Urinary bladder (tissue), 4 donors: ENCODE results near the gene TNS2. TPM values are rescaled to one million over a fixed set of nuclear protein-coding genes. Genes with fewer than 3 reads are reported as not detected.
"Not testable (repeated sequence)": the region's sequence is repeated elsewhere in the genome, so short reads cannot be mapped to it uniquely, and the experiment has no call there.

Source experiments
- DNase-seq: peaks from one replicate; pipeline ENCODE4 v3.0.0-alpha.2; 2015; ENCODE audit errors: extremely low spot score
- H3K27ac ChIP-seq: one replicate; pipeline ENCODE4 v1.5.1; 2013; ENCODE audit warnings: low read depth, mild to moderate bottlenecking, moderate library complexity
- H3K36me3 ChIP-seq: one replicate; pipeline ENCODE4 v1.6.1; 2013; ENCODE audit warnings: mild to moderate bottlenecking, moderate library complexity; ENCODE audit not compliant: insufficient read depth
- H3K4me1 ChIP-seq: one replicate; pipeline ENCODE4 v1.6.1; 2013; ENCODE audit warnings: mild to moderate bottlenecking, moderate library complexity; ENCODE audit not compliant: insufficient read depth
- H3K4me3 ChIP-seq: one replicate; pipeline ENCODE4 v1.5.1; 2013; ENCODE audit warnings: low read depth, low read length
- WGBS: extraction: QIAGEN DNeasy Blood & Tissue Kit; methylation state at CpG from one replicate; pipeline ENCODE4 v1.1.7; 2013; 5-methylcytosine and 5-hydroxymethylcytosine counted together
- polyA plus RNA-seq: library from polyadenylated mRNA; stranded (reverse); fragments of 200-250 nt; gene quantifications from one replicate; pipeline ENCODE4 v1.2.3, GENCODE V29; 2013
- total RNA-seq: library from RNA; depleted of rRNA; stranded (reverse); fragments of >200 nt; gene quantifications from one replicate; pipeline ENCODE4 v1.2.3, GENCODE V29; 2014
- donor health status: healthy with polysubstance abuse.
- donor health status: healthy.

The TNS2 gene, protein sequence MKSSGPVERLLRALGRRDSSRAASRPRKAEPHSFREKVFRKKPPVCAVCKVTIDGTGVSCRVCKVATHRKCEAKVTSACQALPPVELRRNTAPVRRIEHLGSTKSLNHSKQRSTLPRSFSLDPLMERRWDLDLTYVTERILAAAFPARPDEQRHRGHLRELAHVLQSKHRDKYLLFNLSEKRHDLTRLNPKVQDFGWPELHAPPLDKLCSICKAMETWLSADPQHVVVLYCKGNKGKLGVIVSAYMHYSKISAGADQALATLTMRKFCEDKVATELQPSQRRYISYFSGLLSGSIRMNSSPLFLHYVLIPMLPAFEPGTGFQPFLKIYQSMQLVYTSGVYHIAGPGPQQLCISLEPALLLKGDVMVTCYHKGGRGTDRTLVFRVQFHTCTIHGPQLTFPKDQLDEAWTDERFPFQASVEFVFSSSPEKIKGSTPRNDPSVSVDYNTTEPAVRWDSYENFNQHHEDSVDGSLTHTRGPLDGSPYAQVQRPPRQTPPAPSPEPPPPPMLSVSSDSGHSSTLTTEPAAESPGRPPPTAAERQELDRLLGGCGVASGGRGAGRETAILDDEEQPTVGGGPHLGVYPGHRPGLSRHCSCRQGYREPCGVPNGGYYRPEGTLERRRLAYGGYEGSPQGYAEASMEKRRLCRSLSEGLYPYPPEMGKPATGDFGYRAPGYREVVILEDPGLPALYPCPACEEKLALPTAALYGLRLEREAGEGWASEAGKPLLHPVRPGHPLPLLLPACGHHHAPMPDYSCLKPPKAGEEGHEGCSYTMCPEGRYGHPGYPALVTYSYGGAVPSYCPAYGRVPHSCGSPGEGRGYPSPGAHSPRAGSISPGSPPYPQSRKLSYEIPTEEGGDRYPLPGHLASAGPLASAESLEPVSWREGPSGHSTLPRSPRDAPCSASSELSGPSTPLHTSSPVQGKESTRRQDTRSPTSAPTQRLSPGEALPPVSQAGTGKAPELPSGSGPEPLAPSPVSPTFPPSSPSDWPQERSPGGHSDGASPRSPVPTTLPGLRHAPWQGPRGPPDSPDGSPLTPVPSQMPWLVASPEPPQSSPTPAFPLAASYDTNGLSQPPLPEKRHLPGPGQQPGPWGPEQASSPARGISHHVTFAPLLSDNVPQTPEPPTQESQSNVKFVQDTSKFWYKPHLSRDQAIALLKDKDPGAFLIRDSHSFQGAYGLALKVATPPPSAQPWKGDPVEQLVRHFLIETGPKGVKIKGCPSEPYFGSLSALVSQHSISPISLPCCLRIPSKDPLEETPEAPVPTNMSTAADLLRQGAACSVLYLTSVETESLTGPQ (N-terminal part only)
- total RNA-seq (57.9 TPM), polyA plus RNA-seq (178 TPM)

DNA sequence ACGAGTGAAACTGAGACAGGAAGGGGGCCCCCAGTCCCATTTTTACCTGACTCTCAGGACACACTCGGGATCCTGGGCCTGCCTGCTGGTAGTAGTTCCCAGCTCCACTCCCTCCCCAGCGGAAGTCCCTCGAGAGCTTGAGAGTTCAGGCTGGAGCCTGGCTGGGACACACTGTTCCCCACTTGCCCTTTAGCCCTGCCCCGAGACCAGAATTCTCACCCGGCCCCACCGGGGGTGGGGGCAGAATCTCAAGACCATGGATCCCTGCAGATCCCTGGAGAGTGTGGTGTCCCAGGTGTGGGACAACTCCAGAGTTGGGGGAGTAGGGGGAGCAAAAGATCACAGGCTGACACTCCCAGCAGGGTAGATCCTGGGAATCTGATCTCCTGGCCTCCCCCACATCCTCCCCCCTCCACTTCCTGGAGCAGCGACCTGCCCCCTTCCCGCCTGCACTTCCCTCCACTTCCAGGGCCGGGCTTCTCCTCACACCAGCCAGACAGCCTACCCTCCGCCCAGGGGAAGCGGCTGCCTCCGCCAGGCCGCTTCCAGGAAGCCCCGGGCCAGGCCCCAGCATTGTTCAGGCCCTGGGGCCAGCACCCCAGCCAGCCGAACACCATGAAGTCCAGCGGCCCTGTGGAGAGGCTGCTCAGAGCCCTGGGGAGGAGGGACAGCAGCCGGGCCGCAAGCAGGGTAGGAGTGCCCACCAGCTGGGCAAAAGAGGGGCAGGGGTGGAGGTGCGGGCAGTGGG, at the start of gene TNS2:
Gene TNS2, plus strand, starts transcription at position 495 of the 748 bp plus-strand sequence. Its CDS starts 121 bp downstream, at position 616.
- Histone ChIP-seq H3K36me3 (no peaks in the 10 kb centered on the region), H3K4me3 (peak within 1 kb of the TSS; percentile 59), H3K27ac (peak within 1 kb of the TSS; percentile 86), H3K4me1 (no peaks in the 10 kb centered on the region)
- 20% methylated on average over 20 of the region's 20 CpGs for WGBS
- no peak for DNase-seq

DNA sequence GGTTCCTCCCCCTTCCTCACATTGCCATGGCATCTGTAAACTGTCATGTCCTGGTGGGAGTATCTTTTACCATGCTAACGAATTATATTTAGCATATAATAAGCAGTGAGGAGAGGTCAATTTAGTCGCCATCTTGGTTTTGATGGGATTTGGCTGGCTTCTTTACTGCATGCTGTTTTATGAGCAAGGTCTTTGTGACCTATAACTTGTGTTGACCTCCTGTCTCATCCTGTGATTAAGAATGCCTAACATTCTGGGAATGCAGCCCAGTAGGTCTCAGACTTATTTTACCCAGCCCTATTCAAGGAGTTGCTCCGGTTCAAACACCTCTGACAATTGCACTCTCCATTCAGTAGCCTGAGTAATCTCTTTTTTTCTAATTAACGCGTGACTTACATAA, 45.7 kb upstream of the TNS2 start:
- Histone ChIP-seq H3K36me3 (no peaks in the 10 kb centered on the region), H3K4me1 (no peaks in the 10 kb centered on the region), H3K4me3 (no peak overlapping the region), H3K27ac (no peak overlapping the region)
- WGBS: 29% methylated on average over 5 of the region's 5 CpGs
- DNase-seq: no peak

DNA sequence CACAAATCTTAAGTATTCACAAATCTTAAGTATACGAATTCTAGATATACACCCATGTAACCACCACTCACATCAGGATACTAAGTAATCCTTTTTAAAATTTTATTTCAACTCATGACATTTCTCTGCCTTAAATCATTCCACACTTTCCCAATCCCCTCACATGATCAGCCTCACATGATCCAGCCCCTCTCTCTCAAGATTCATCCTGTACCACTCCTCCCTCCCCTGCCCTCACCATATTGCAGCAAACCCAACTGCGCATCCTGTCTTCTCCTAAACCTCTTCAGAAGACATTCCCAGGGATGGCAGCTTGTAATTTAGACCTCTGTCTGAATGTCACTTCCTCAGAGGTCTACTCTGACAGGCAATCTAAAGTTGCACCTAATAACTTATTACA, 45.3 kb upstream of the TNS2 start:
- no peak overlapping the region for H3K27ac ChIP-seq
- H3K4me3 ChIP-seq: no peak overlapping the region
- no peak for DNase-seq
- no peaks in the 10 kb centered on the region for H3K36me3 ChIP-seq
- 58% methylated on average over 2 of the region's 2 CpGs for WGBS
- H3K4me1 ChIP-seq: no peaks in the 10 kb centered on the region

DNA sequence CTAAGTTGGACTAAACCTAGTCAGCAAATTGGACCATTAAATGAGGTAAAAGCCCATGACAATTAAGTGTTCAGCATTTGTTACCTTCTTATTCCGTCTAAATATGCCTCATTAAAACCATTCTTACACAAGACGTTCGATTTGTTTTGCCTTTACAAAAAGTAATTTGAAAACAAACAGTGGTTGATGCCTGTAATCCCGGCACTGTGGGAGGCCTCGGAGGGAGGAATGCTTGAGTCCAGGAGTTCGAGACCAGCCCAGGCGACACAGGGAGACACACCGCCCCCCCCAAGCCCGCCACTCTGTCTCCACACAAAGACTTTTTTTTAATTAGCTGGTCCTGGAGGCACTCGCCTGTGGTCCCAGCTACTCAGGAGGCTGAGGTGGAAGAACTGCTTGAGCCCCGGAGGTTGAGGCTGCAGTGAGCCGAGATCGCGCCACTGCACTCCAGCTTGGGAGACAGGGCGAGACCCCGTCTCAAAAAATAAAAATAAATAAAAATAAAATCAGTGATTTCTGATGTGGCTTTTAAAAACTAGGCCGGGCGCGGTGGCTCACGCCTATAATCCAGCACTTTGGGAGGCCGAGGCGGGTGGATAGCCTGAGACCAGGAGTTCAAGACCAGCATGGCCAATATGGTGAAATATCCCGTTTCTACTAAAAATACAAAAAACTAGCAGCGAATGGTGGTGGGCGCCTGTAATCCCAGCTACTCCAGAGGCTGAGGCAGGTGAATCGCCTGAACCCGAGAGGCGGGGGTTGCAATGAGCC, 44.5 kb upstream of the TNS2 start:
- no peak for DNase-seq
- H3K4me3 ChIP-seq: peak overlapping the region; percentile 26
- WGBS: 13% methylated on average over 28 of the region's 28 CpGs
- H3K4me1 ChIP-seq: no peaks in the 10 kb centered on the region
- H3K36me3 ChIP-seq: no peaks in the 10 kb centered on the region
- H3K27ac ChIP-seq: no peak overlapping the region

DNA sequence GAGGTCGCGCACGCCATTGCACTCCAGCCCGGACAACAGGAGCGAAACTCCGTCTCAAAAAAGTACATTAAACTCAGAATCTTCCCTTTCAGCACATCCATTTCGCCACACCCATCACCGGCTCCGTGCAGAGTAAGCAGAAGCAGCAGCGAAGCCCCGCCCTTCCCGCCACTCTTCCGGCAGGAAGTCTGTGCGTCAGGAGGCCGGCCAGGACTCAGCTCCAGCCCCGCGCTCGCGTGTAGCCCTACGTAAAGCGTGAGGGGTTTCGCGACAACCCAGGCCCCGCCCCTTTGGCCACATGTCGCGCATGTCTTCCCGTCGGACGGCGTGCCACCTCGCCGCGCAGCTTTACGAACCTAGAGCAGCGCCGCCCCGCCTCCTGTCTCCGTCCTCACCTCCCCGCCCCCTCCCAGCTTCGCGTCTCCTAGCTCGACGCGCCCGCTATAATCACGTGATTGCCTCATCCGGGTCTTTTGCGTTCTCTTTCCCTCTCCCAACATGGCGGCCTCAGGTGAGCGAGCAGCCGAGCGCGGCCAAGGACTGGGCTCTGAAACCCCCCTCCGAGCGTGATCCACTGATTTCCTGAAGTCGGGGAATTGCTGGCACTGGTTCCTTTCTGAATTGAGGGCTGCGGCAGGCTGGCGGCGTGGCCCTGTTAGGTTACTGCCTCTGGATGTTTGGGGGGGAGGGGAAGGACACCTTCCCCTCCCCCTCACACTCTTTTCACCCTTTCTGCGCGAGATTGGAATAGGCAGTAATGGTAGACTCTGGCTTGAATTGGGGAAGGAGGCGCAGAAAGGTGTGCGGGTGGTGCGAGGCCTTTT, 43.7 kb upstream of the TNS2 start, which contains the start of gene EIF4B:
Gene EIF4B, plus strand, starts transcription at position 471 of the 824 bp plus-strand sequence. Its CDS starts 28 bp downstream, at position 499.
- Histone ChIP-seq H3K4me1 (peaks cover 2% of the 10 kb centered on the region), H3K27ac (peak within 1 kb of the TSS; percentile 40), H3K36me3 (no peaks in the 10 kb centered on the region), H3K4me3 (peak within 1 kb of the TSS; percentile 80)
- DNase-seq: peak; percentile 98
- WGBS: under 1% methylated on average over 64 of the region's 64 CpGs

DNA sequence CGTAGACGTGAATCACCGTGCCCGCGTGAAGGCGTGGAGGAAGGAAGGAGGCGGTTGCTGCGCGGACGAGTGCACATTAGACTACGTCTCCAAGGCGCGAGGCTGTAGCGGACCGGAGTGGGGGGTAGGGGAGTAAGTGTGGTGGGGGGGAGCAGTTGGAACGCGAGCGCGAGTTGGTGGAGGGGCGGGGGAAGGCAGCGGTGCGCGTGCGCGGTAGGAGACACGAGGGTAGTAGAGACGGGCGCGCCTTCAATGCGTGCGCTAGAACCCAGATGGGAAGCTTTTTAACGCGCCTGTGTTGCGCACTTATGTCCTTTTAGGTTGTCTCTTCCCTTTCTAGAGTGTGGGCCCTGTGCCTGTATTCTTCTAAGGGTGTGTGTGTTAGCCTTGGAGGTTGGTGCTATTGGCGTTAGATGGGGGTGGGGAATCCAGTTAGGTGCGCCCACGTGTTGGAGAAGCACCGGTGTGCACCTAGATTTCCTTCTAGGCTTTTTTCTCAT, 43.0 kb upstream of the TNS2 start:
- WGBS: under 1% methylated on average over 38 of the region's 38 CpGs
- Histone ChIP-seq H3K4me1 (peaks cover 2% of the 10 kb centered on the region), H3K4me3 (peak overlapping the region; percentile 80), H3K27ac (peak overlapping the region; percentile 40), H3K36me3 (no peaks in the 10 kb centered on the region)
- DNase-seq: peak; percentile 39

DNA sequence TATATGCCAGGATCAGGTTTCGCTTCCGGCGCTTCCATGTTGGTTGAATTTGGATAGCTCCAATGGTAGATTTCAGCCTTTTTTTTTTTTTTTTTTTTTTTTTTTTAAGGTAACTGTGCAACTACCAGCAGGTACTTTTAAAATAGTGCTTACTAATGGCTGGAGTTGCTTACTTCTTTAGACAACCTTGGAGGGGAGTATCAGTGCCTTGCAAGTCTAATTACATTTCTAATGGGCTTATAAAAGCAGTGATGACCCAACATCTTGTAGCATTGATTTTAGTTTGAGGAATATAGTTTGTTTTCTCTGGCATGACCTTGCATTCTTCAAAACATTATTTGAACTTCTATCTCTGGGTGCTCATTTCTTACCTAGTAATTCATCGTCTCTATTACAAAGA, 42.5 kb upstream of the TNS2 start:
- Histone ChIP-seq H3K36me3 (no peaks in the 10 kb centered on the region), H3K4me3 (peak overlapping the region; percentile 80), H3K27ac (no peak overlapping the region), H3K4me1 (peaks cover 2% of the 10 kb centered on the region)
- DNase-seq: no peak
- 29% methylated on average over 4 of the region's 4 CpGs for WGBS

DNA sequence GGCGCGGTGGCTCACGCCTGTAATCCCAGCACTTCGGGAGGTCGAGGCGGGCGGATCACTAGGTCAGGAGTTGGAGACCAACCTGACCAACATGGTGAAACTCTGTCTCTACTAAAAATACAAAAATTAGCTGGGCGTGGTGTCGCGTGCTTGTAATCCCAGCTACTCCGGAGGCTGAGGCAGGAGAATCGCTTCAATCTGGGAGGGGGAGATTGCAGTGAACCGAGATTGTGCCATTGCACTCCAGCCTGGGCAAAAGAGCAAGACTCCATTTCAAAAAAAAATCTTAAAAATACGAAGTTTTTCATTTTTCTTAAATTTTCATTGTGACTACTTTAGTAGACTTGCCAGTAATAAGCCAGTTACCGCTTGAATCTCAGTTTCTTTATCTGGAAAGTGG, 41.1 kb upstream of the TNS2 start:
- not testable (repeated sequence) for H3K27ac ChIP-seq, H3K36me3 ChIP-seq, H3K4me1 ChIP-seq, DNase-seq, H3K4me3 ChIP-seq
- 90% methylated on average over 15 of the region's 15 CpGs for WGBS

DNA sequence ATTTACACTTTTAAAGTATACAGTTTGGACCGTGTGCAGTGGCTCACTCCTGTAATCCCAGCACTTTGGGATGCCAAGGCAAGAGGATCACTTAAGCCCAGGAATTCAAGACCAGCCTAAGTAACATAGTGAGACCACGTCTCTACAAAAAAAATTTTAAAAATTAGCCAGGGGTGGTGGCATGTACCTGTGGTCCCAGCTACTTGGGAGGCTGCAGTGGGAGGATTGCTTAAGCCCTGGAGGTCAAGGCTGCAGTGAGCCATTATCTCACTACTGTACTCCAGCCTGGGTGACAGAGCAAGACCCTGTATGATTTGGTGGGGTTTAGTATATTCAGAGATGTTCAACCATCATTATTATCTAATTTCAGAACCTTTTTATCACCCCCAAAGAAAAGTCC, 38.9 kb upstream of the TNS2 start:
- WGBS: 62% methylated on average over 2 of the region's 2 CpGs
- Histone ChIP-seq H3K36me3 (no peaks in the 10 kb centered on the region), H3K27ac (no peak overlapping the region), H3K4me1 (peaks cover 2% of the 10 kb centered on the region), H3K4me3 (no peak overlapping the region)
- no peak for DNase-seq

DNA sequence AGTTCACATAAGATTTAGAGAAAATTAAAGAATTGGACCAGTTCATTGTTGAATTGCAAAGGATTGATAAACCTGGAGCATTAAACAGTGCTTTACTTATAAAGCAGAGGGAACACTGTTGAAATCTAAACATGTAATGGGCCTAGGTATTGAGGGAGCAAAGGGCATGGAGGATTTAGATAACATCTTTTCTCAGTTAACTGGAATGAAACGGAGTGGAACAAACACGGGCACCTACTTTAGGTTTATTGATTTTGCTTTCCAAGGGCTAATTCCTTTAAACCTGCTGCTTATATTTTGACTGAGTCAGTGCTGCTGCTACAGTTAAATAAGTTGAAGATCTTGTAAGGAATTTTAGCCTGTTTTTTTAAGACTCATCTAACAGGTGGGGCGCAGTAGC, 38.0 kb upstream of the TNS2 start:
- WGBS: 65% methylated on average over 3 of the region's 3 CpGs
- H3K27ac ChIP-seq: no peak overlapping the region
- H3K36me3 ChIP-seq: no peaks in the 10 kb centered on the region
- no peak overlapping the region for H3K4me3 ChIP-seq
- no peak for DNase-seq
- H3K4me1 ChIP-seq: peaks cover 2% of the 10 kb centered on the region

DNA sequence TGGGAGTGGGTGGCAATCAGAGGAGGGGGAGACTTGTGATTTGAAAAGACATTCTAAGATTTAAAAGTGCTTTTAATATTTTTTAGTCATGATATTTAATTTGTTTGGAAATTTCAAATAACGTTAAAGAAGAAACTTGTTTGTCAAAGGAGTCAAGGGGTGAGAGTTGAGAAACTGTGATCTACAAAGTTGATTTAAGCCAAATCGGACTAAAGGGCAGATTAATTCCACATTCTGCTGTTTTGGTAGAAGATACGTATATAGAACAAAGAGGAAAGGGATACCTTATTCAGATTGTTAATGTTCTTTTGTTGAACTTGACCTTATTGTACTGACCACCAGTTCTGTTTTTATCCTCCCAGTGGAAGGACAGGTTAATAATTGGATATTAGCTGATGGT, 36.9 kb upstream of the TNS2 start:
- Histone ChIP-seq H3K4me1 (peaks cover 2% of the 10 kb centered on the region), H3K36me3 (no peaks in the 10 kb centered on the region), H3K27ac (no peak overlapping the region), H3K4me3 (no peak overlapping the region)
- 85% methylated on average over 3 of the region's 3 CpGs for WGBS
- DNase-seq: no peak
